K562 (cell line): ENCODE measurements around the gene PRPSAP1. TPM values are rescaled to one million over a fixed set of nuclear protein-coding genes. Genes with fewer than 3 reads are reported as not detected.

Experiments
- C11orf30 ChIP-seq: fragments of 450-650 bp; IDR thresholded peaks from 2 replicates; pipeline ENCODE4 v1.6.1; 2016; ENCODE audit warnings: low read depth, mild to moderate bottlenecking
- CBX1 ChIP-seq: sonication (generic); IDR thresholded peaks from 2 replicates; pipeline ENCODE4 v1.6.1; 2016; ENCODE audit warnings: antibody characterized with exemption, low read depth, mild to moderate bottlenecking
- DLX4 ChIP-seq: fragments of 250-450 bp; sonication (Bioruptor Pico); IDR thresholded peaks from 2 replicates; pipeline ENCODE4 v1.6.1; 2021; ENCODE audit warnings: mild to moderate bottlenecking
- DNMT1 ChIP-seq: fragments of 450-650 bp; IDR thresholded peaks from 2 replicates; pipeline ENCODE4 v1.6.1; 2016; ENCODE audit warnings: antibody characterized with exemption, mild to moderate bottlenecking
- MEIS2 ChIP-seq: fragments of 450-650 bp; IDR thresholded peaks from 2 replicates; pipeline ENCODE4 v1.6.1; 2014; ENCODE audit warnings: mild to moderate bottlenecking; ENCODE audit not compliant: partially characterized antibody
- RERE ChIP-seq: sonication (generic); formaldehyde crosslinking; IDR thresholded peaks from 2 replicates; pipeline ENCODE4 v1.8.0; 2023; ENCODE audit warnings: missing genetic modification reagents, mild to moderate bottlenecking, borderline replicate concordance
- SIX5 ChIP-seq, 2 experiments: IDR thresholded peaks; 2 replicates each; pipeline ENCODE4 v1.6.1; 2011; ENCODE audit warnings: low read length in 2 of 2, borderline replicate concordance in 1 of 2, low read depth in 1 of 2, mild to moderate bottlenecking in 1 of 2, moderate library complexity in 1 of 2; ENCODE audit not compliant: insufficient read depth in 1 of 2
- SMAD4 ChIP-seq: fragments of 250-450 bp; sonication (Bioruptor Pico); conservative IDR thresholded peaks from 2 replicates; pipeline ENCODE4 v1.8.0; 2021; ENCODE audit warnings: inconsistent platforms, mild to moderate bottlenecking, moderate library complexity
- TCF7L2 ChIP-seq: fragments of 150-350 bp; IDR thresholded peaks from 2 replicates; pipeline ENCODE4 v1.6.1; 2016; ENCODE audit warnings: low read depth, mild to moderate bottlenecking, low read length, moderate library complexity
- ZNF507 ChIP-seq: conservative IDR thresholded peaks from 2 replicates; pipeline ENCODE4 v1.6.1; 2017; ENCODE audit warnings: missing genetic modification characterization, missing compliant biosample characterization
- polyA plus RNA-seq, 8 experiments: library from polyadenylated mRNA; depleted of rRNA in 4 of 8; stranded (reverse) in 5 of 8; unstranded in 3 of 8; fragments of >200 nt; fragmentation: Nextera tagmentation in 2 of 8; fragmentation: Illumina TruSeq in 1 of 8; extraction: Ambion mirVana in 2 of 8; extraction: Trizol in 1 of 8; gene quantifications; 2 replicates each; pipeline versions ENCODE4 v1.2.1 to v1.2.3, GENCODE V29; 2011 to 2014; ENCODE audit warnings: inconsistent platforms in 1 of 8, missing spikeins in 1 of 8
- total RNA-seq, 7 experiments: library from RNA; depleted of rRNA in 6 of 7; stranded (reverse); fragments of >200 nt in 6 of 7; fragmentation: Illumina TruSeq in 2 of 7; extraction: Trizol in 2 of 7; gene quantifications; 2 replicates each; pipeline versions ENCODE4 v1.2.1 to v1.2.3, GENCODE V29; 2011 to 2021; ENCODE audit warnings: low replicate concordance in 1 of 7
- TF ChIP-seq, protein P1 (sequence below): fragments of 450-650 bp; IDR thresholded peaks from 2 replicates; pipeline ENCODE4 v1.6.1; 2016
- TF ChIP-seq, protein P2 (sequence below): sonication (generic); formaldehyde crosslinking; IDR thresholded peaks from 2 replicates; pipeline ENCODE4 v1.8.1; 2023; ENCODE audit warnings: mild to moderate bottlenecking, missing genetic modification reagents

PRPSAP1 gene
- total and polyA plus RNA-seq, 9 of the 15 experiments (the other 6 are each of a cell fraction or from before 2014, with no cell fraction given): 21.9 to 77.1 (median 40.8) TPM

GRCh38 chr17:76354317-76354729 is 607 bp upstream of the PRPSAP1 start (continued):
- TF ChIP-seq RERE (no peak; the same call in 1 of the 2 replicates), DNMT1 (no peak), DLX4 (no peak), MEIS2 (no peak), SMAD4 (CRISPR knock-in tag) (no peak), SIX5 (IDR thresholded peaks at IDR 0.05; ENCODE audit: borderline replicate concordance in 1 of 2, insufficient read depth in 1 of 2, low read depth in 1 of 2, low read length in 2 of 2) (no peak), ZNF507 (tag) (no peak), TCF7L2 (no peak), C11orf30 (no peak), CBX1 (no peak)
- TF ChIP-seq, protein P1, sequence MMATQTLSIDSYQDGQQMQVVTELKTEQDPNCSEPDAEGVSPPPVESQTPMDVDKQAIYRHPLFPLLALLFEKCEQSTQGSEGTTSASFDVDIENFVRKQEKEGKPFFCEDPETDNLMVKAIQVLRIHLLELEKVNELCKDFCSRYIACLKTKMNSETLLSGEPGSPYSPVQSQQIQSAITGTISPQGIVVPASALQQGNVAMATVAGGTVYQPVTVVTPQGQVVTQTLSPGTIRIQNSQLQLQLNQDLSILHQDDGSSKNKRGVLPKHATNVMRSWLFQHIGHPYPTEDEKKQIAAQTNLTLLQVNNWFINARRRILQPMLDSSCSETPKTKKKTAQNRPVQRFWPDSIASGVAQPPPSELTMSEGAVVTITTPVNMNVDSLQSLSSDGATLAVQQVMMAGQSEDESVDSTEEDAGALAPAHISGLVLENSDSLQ: no peak
- TF ChIP-seq, protein P2, sequence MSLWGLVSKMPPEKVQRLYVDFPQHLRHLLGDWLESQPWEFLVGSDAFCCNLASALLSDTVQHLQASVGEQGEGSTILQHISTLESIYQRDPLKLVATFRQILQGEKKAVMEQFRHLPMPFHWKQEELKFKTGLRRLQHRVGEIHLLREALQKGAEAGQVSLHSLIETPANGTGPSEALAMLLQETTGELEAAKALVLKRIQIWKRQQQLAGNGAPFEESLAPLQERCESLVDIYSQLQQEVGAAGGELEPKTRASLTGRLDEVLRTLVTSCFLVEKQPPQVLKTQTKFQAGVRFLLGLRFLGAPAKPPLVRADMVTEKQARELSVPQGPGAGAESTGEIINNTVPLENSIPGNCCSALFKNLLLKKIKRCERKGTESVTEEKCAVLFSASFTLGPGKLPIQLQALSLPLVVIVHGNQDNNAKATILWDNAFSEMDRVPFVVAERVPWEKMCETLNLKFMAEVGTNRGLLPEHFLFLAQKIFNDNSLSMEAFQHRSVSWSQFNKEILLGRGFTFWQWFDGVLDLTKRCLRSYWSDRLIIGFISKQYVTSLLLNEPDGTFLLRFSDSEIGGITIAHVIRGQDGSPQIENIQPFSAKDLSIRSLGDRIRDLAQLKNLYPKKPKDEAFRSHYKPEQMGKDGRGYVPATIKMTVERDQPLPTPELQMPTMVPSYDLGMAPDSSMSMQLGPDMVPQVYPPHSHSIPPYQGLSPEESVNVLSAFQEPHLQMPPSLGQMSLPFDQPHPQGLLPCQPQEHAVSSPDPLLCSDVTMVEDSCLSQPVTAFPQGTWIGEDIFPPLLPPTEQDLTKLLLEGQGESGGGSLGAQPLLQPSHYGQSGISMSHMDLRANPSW (CRISPR knock-in tag): no peak
